Naive thymus-derived CD4-positive, alpha-beta T cell (primary cell): ENCODE measurements around the gene TMEM131L. TPM values are rescaled to one million over a fixed set of nuclear protein-coding genes. Genes with fewer than 3 reads are reported as not detected.

ENCODE experiments used
- ATAC-seq: fragments of 150-1000 bp; cut with Tn5 transposase; 2 replicates; pipeline ENCODE4 v1.10.0; 2021; ENCODE audit warnings: mild to moderate bottlenecking, moderate library complexity
- CTCF ChIA-PET: fragments of 350-600 bp; sonication (Branson Sonifier 250); formaldehyde crosslinking; loops from one replicate; lab custom pipeline; 2021; ENCODE audit warnings: antibody characterized with exemption; lab: Charles Lee
- POLR2A ChIA-PET: fragments of 350-600 bp; sonication (Branson Sonifier 250); formaldehyde crosslinking; loops from one replicate; lab custom pipeline; 2021; ENCODE audit warnings: antibody characterized with exemption, inconsistent platforms; lab: Charles Lee
- DNase-seq, 9 donors: peaks; one replicate each; pipeline versions ENCODE4 v3.0.0 to v3.0.0-alpha.2; 2020 to 2022; ENCODE audit warnings: mixed read lengths in 1 of 9
- H3K27ac ChIP-seq: one replicate; pipeline ENCODE4 v1.7.0; 2013; ENCODE audit warnings: mild to moderate bottlenecking, low read depth, low read length, moderate library complexity
- H3K27me3 ChIP-seq, 2 donors: one replicate each; pipeline ENCODE4 v1.7.0; 2013; ENCODE audit warnings: low read length in 2 of 2, mild to moderate bottlenecking in 2 of 2, moderate library complexity in 2 of 2; ENCODE audit not compliant: control insufficient read depth in 2 of 2, insufficient read depth in 2 of 2
- H3K36me3 ChIP-seq, 3 experiments: 1 replicate in 2 of 3; 2 replicates in 1 of 3; pipeline ENCODE4 v1.7.0; 2013; ENCODE audit warnings: low read length in 3 of 3, mild to moderate bottlenecking in 3 of 3, moderate library complexity in 1 of 3; ENCODE audit not compliant: insufficient read depth in 3 of 3, control insufficient read depth in 2 of 3
- H3K4me1 ChIP-seq, 2 donors: one replicate each; pipeline ENCODE4 v1.7.0; 2013; ENCODE audit warnings: low read length in 2 of 2, mild to moderate bottlenecking in 2 of 2, moderate library complexity in 1 of 2; ENCODE audit not compliant: control insufficient read depth in 2 of 2, insufficient read depth in 2 of 2
- H3K4me3 ChIP-seq: 2 replicates; pipeline ENCODE4 v1.7.0; 2013; ENCODE audit warnings: mild to moderate bottlenecking, low read length
- H3K9me3 ChIP-seq, 3 experiments: 1 replicate in 2 of 3; 2 replicates in 1 of 3; pipeline ENCODE4 v1.7.0; 2013; ENCODE audit warnings: low read length in 3 of 3; ENCODE audit not compliant: control insufficient read depth in 2 of 3
- H3K27ac Mint-ChIP-seq, 9 donors: one replicate each; pipeline ENCODE4 v1.8.0; 2020 to 2022; ENCODE audit warnings: mixed read lengths in 9 of 9, mild to moderate bottlenecking in 8 of 9, moderate library complexity in 5 of 9, inconsistent platforms in 2 of 9
- H3K27me3 Mint-ChIP-seq, 5 donors: one replicate each; pipeline ENCODE4 v1.8.0; 2021 to 2022; ENCODE audit warnings: mixed read lengths in 5 of 5, mild to moderate bottlenecking in 1 of 5
- H3K36me3 Mint-ChIP-seq, 5 donors: one replicate each; pipeline ENCODE4 v1.8.0; 2020 to 2022; ENCODE audit warnings: mixed read lengths in 5 of 5, mild to moderate bottlenecking in 3 of 5, inconsistent platforms in 1 of 5
- H3K4me1 Mint-ChIP-seq, 7 donors: one replicate each; pipeline ENCODE4 v1.8.0; 2020 to 2022; ENCODE audit warnings: mixed read lengths in 7 of 7, mild to moderate bottlenecking in 3 of 7, inconsistent platforms in 1 of 7
- H3K4me3 Mint-ChIP-seq, 10 donors: one replicate each; pipeline ENCODE4 v1.8.0; 2020 to 2022; ENCODE audit warnings: mild to moderate bottlenecking in 10 of 10, mixed read lengths in 10 of 10, moderate library complexity in 6 of 10, inconsistent platforms in 2 of 10
- H3K9me3 Mint-ChIP-seq, 11 donors: one replicate each; pipeline ENCODE4 v1.8.0; 2020 to 2022; ENCODE audit warnings: mixed read lengths in 11 of 11, mild to moderate bottlenecking in 4 of 11, inconsistent platforms in 1 of 11, moderate library complexity in 1 of 11
- intact Hi-C, 2 donors: fragments of 100-400 bp; cut with micrococcal nuclease; formaldehyde crosslinking; loops; one replicate each; pipeline ENCODE4 v1.15.1; 2023
- polyA plus RNA-seq, 2 donors: library from polyadenylated mRNA; unstranded; fragments of 300-500 nt; fragmentation: Illumina TruSeq; gene quantifications; one replicate each; pipeline ENCODE4 v1.2.3, GENCODE V29; 2021
- total RNA-seq, 6 experiments: library from RNA in 5 of 6; stranded (reverse) in 5 of 6; gene quantifications; 1 replicate in 5 of 6; 2 replicates in 1 of 6; pipeline ENCODE4 v1.2.3 and lab custom pipeline; 2021 to 2026

TMEM131L gene
- total and polyA plus RNA-seq, 7 experiments from 2014 or later: 45.7 to 111 (median 87.9) TPM

DNA sequence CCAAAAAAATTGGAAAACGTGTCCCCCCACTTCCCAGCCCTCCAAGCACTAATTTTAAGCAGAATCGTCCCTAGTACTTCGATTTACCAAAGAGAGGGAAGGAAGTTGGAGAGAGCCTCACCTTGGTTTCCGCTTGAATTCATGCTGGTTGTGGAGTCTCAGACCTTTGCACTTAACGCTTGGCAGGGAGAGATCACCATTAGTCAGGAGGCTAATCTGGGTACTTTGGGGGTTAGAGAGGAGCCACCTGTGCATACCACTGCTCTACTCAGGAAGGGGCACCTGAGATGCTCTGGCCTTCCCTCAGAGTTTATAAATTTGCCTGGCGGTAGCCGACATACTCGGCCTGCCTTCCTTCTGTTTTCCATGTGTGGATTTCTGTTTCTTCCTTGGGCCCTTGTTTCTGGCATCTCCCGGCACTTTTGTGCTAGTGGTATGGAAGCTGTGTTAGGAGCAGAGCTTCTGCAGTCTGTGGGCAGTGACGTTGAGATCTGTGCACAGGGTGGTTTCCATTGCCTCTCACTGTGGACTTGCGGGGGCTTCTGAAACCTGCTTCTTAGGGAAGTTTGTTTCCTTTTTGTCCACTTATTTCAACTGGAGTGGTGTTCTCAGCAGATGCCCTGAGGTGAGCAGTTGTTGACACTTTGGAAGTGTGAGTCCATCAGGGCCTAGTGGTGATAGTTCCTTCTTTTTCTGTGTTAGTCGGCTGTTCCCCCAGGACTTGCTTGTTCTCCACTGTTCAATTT is 104.2 kb downstream of the TMEM131L start:
- ChIA-PET POLR2A (interaction anchor here (1.3 kb wide), 1 partner anchor 77 kb away, joined by 4 read pairs; no protein-coding TSS in a partner anchor), CTCF (interaction anchor here (0.6 to 2.8 kb wide), 2 partner anchors 18 to 108 kb away, joined by 5 to 10 read pairs; no protein-coding TSS in a partner anchor)
- Histone ChIP-seq H3K9me3 (no peaks in the 10 kb centered on the region), H3K4me3 (no peak overlapping the region), H3K36me3 (peaks cover 0 to 12% (median 0%) of the 10 kb centered on the region in 3 experiments), H3K27me3 (no peaks in the 10 kb centered on the region), H3K27ac (peak overlapping the region; percentile 40), H3K4me1 (peaks cover 12 to 37% of the 10 kb centered on the region in 2 donors)
- Mint-ChIP-seq H3K4me3 (peak overlapping the region in 7 of 10 donors; percentile 20 to 63 (median 42)), H3K27ac (peak overlapping the region; percentile 7 to 91 (median 82)), H3K27me3 (no peaks in the 10 kb centered on the region), H3K9me3 (peaks cover 0 to 2% (median 0%) of the 10 kb centered on the region in 11 donors), H3K4me1 (peaks cover 56 to 98% (median 87%) of the 10 kb centered on the region in 7 donors), H3K36me3 (peaks cover 13 to 39% (median 16%) of the 10 kb centered on the region in 5 donors)
- intact Hi-C loops: no loop called here
- ATAC-seq: no peak
- peak in 1 of 9 donors; percentile 13 for DNase-seq

DNA sequence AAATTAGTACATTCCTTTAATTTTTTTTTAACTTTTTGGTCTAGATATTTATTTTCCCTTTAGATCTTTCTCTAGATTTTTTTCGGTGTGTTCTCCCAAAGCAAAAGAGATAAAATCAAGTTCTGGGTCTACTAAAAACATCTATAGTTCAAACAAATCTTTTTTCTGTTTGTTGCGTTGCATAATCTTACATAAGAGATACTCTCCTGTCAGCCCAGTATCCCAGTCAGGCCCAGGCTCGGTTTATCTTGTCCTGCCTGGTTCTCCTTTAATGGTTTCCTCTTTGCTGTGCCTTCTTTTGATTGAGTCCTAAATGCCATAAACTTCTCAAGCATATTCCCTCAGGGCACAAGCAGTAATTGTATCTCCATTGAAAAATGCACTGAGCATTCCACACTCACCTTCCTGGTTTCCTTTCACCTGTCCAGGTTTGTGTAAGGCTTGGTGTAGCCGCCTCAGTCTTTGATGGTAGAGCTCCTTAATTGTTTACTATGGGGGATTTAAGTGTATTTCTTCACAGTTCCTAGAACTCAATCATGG is 104.9 kb downstream of the TMEM131L start:
- Mint-ChIP-seq H3K4me3 (peak overlapping the region in 5 of 10 donors; percentile 6 to 63 (median 34)), H3K9me3 (peaks cover 0 to 2% (median 0%) of the 10 kb centered on the region in 11 donors), H3K4me1 (peaks cover 56 to 95% (median 85%) of the 10 kb centered on the region in 7 donors), H3K27me3 (no peaks in the 10 kb centered on the region), H3K27ac (peak overlapping the region in 8 of 9 donors; percentile 73 to 91 (median 84)), H3K36me3 (peaks cover 13 to 38% (median 16%) of the 10 kb centered on the region in 5 donors)
- intact Hi-C loops: no loop called here
- Histone ChIP-seq H3K9me3 (no peaks in the 10 kb centered on the region), H3K4me1 (peaks cover 12 to 37% of the 10 kb centered on the region in 2 donors), H3K27ac (peak overlapping the region; percentile 40), H3K36me3 (peaks cover 0 to 12% (median 0%) of the 10 kb centered on the region in 3 experiments), H3K4me3 (no peak overlapping the region), H3K27me3 (no peaks in the 10 kb centered on the region)
- ChIA-PET POLR2A (interaction anchor here (0.6 to 1.3 kb wide), 3 partner anchors 28 to 78 kb away, joined by 4 to 5 read pairs (median 4); no protein-coding TSS in a partner anchor), CTCF (interaction anchor here (0.6 to 4.2 kb wide), 10 partner anchors 24 to 302 kb away, joined by 3 to 58 read pairs (median 4); partner anchors contain the start of gene TMEM131L)
- ATAC-seq: no peak
- DNase-seq: no peak

DNA sequence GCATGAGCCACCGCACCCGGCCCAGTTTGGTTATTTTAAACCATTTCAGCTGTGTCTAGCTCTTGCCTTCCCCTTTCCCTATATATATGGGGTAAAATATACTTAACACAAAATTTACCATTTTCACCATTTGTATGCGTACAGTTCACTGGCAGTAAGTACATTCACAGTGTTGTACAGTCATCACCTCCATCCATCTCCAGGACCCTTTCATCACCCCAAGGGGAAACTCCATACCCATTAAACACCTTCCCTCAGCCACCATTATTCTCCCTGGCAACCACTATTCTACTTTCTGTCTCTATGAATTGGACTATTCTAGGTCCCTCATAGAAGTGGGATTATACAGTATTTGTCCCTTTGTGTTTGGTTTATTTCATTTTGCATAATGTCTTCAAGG is 106.4 kb downstream of the TMEM131L start:
- Mint-ChIP-seq H3K36me3 (peaks cover 4 to 30% (median 10%) of the 10 kb centered on the region in 5 donors), H3K27me3 (no peaks in the 10 kb centered on the region), H3K4me1 (peaks cover 54 to 94% (median 84%) of the 10 kb centered on the region in 7 donors), H3K9me3 (peaks cover 0 to 2% (median 0%) of the 10 kb centered on the region in 11 donors), H3K4me3 (peak overlapping the region in 1 of 10 donors; percentile 5), H3K27ac (peak overlapping the region in 8 of 9 donors; percentile 36 to 85 (median 82))
- no peak for DNase-seq
- Histone ChIP-seq H3K27me3 (no peaks in the 10 kb centered on the region), H3K36me3 (peaks cover 0 to 2% (median 0%) of the 10 kb centered on the region in 3 experiments), H3K27ac (peak overlapping the region; percentile 11), H3K4me3 (no peak overlapping the region), H3K9me3 (no peaks in the 10 kb centered on the region), H3K4me1 (peaks cover 12 to 42% of the 10 kb centered on the region in 2 donors)
- POLR2A ChIA-PET: interaction anchor here (0.5 to 0.6 kb wide), 2 partner anchors 15 to 389 kb away, joined by 3 read pairs; no protein-coding TSS in a partner anchor
- intact Hi-C loops: no loop called here
- CTCF ChIA-PET: interaction anchor here (1.0 to 4.2 kb wide), 5 partner anchors 31 to 230 kb away, joined by 3 to 58 read pairs (median 8); no protein-coding TSS in a partner anchor
- ATAC-seq: no peak

DNA sequence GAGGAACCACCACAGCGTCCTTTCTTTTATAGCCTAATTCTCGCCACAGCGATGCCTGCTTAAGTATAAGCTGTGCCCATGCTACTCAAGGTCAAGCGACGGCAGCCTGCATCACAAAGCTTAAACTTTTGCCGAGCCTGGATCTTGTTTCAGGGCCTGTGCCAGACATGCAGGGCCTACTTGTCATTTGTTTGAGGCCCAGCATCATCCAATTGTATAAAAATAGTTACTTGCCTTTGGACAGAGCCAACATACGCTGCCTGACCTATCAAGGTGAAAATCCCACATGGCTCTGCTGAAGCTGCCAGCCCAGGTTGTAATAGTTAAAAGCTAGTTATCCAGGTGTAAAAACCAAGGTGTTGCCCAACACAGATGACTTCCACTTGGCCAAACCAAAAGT is 107.1 kb downstream of the TMEM131L start:
- H3K4me1 ChIP-seq: peaks cover 12 to 40% of the 10 kb centered on the region in 2 donors

DNA sequence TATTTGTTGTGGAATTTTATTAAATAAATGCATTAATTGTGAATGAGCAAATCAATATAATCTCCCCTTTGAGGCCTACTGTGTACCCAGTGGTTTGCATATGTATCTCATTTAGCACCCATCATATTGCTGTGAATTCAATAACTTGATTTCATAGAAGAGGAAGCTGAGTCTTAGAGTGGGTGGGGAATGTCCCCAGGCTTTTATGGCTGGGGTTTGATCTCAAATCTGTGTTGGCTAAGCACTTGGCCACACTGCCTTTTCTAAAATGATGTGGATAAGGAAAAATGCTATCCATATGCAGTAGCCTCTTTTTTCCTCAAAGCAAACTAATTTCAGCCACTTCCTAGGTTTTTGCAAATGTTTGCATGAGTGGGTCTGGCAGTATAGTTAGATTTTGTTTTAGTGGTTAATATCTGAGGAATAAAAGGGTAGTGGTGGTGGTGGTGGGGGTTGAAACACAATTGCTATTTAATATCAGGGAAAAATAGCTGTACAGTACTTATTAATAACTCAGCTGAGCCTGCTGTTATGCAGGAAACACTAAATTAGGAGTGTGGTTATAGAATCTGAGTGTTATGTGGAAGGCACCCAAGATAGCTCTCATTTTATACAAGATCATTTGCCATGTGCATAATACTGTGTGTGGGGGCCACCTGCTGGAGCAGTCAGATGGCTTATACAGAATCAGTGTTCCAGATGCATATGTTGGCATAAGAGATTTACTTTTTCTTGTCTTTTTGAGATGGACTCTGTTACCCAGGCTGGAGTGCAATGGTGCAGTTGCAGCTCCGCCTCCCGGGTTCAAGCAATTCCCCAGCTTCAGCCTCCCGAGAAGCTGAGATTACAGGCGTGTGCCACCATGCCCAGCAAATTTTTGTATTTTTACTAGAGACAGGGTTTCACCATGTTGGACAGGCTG is 108.0 kb downstream of the TMEM131L start:
- peaks cover 4 to 25% (median 12%) of the 10 kb centered on the region in 5 donors for H3K36me3 Mint-ChIP-seq
- Histone ChIP-seq H3K27ac (peak overlapping the region; percentile 11), H3K9me3 (no peaks in the 10 kb centered on the region), H3K4me3 (no peak overlapping the region), H3K27me3 (no peaks in the 10 kb centered on the region), H3K4me1 (peaks cover 12 to 36% of the 10 kb centered on the region in 2 donors), H3K36me3 (peaks cover 0 to 2% (median 0%) of the 10 kb centered on the region in 3 experiments)
- DNase-seq (peak; percentile 12 to 77 (median 69)), ATAC-seq (peak; percentile 94)
- H3K27ac Mint-ChIP-seq: peak overlapping the region; percentile 30 to 85 (median 83)
- no peaks in the 10 kb centered on the region for H3K27me3 Mint-ChIP-seq
- intact Hi-C loops: loop anchor here (1.0 to 2.0 kb wide), 15 partner anchors 44 to 431 kb away; partner anchors contain the start of genes TMEM131L (in 2 of the 2) and MND1 (in 1 of the 2)
- H3K4me1 Mint-ChIP-seq: peaks cover 46 to 84% (median 74%) of the 10 kb centered on the region in 7 donors
- CTCF ChIA-PET: interaction anchor here (0.5 to 4.2 kb wide), 48 partner anchors 8 to 447 kb away, joined by 3 to 58 read pairs (median 4); partner anchors contain the start of genes MND1 and TMEM131L
- POLR2A ChIA-PET: interaction anchor here (0.7 to 1.9 kb wide), 20 partner anchors 10 to 230 kb away, joined by 3 to 17 read pairs (median 5); partner anchors contain the start of gene TMEM131L
- H3K4me3 Mint-ChIP-seq: peak overlapping the region; percentile 7 to 61 (median 42)
- H3K9me3 Mint-ChIP-seq: peaks cover 0 to 1% (median 0%) of the 10 kb centered on the region in 11 donors

More for the DNA sequence above, 107.1 kb downstream of the TMEM131L start:
- POLR2A ChIA-PET: interaction anchor here (0.7 to 1.9 kb wide), 14 partner anchors 13 to 227 kb away, joined by 3 to 17 read pairs (median 6); partner anchors contain the start of gene TMEM131L
- no peaks in the 10 kb centered on the region for H3K27me3 Mint-ChIP-seq
- CTCF ChIA-PET: interaction anchor here (0.6 to 4.2 kb wide), 22 partner anchors 9 to 233 kb away, joined by 3 to 58 read pairs (median 4); partner anchors contain the start of gene MND1
- Histone ChIP-seq H3K27me3 (no peaks in the 10 kb centered on the region), H3K9me3 (no peaks in the 10 kb centered on the region), H3K4me3 (no peak overlapping the region), H3K27ac (peak overlapping the region; percentile 11), H3K36me3 (peaks cover 0 to 2% (median 0%) of the 10 kb centered on the region in 3 experiments)
- intact Hi-C loops: no loop called here
- H3K4me3 Mint-ChIP-seq: peak overlapping the region in 4 of 10 donors; percentile 16 to 54 (median 33)
- H3K9me3 Mint-ChIP-seq: peaks cover 0 to 2% (median 0%) of the 10 kb centered on the region in 11 donors
- peak overlapping the region in 8 of 9 donors; percentile 36 to 85 (median 84) for H3K27ac Mint-ChIP-seq
- ATAC-seq (no peak), DNase-seq (no peak)
- H3K4me1 Mint-ChIP-seq: peaks cover 53 to 93% (median 83%) of the 10 kb centered on the region in 7 donors
- peaks cover 4 to 30% (median 12%) of the 10 kb centered on the region in 5 donors for H3K36me3 Mint-ChIP-seq
